Measurements from ENCODE around the gene CACFD1.

Gene CACFD1

DNA sequence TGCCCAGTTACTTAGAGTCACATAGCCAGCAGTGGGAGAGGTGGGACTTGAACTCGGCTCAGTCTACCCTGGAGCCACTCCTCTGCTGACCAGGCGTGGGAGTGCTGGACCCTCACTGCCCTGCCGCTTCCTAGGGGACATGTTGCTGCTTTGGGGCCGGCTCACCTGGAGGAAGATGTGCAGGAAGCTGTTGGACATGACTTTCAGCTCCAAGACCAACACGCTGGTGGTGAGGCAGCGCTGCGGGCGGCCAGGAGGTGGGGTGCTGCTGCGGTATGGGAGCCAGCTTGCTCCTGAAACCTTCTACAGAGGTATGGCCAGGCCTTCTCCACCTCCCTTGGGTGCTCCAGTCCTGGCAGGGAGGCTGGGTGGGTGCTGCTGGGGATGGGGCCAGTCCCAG, 3.4 kb upstream of the CACFD1 start:
- no peaks in the 10 kb centered on the region for H3K36me3 ChIP-seq (ENCODE audit: control insufficient read depth, insufficient read depth, low read length)
- H2AFZ ChIP-seq, result no peak overlapping the region
- TF ChIP-seq, protein P1, sequence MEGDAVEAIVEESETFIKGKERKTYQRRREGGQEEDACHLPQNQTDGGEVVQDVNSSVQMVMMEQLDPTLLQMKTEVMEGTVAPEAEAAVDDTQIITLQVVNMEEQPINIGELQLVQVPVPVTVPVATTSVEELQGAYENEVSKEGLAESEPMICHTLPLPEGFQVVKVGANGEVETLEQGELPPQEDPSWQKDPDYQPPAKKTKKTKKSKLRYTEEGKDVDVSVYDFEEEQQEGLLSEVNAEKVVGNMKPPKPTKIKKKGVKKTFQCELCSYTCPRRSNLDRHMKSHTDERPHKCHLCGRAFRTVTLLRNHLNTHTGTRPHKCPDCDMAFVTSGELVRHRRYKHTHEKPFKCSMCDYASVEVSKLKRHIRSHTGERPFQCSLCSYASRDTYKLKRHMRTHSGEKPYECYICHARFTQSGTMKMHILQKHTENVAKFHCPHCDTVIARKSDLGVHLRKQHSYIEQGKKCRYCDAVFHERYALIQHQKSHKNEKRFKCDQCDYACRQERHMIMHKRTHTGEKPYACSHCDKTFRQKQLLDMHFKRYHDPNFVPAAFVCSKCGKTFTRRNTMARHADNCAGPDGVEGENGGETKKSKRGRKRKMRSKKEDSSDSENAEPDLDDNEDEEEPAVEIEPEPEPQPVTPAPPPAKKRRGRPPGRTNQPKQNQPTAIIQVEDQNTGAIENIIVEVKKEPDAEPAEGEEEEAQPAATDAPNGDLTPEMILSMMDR (IDR thresholded peaks at IDR 0.05), result no peak
- no peaks in the 10 kb centered on the region for H3K27me3 ChIP-seq (ENCODE audit: control insufficient read depth, insufficient read depth, low read length)
- no peaks in the 10 kb centered on the region for H3K9me3 ChIP-seq (ENCODE audit: control insufficient read depth, low read length)
- no peak overlapping the region for H3K4me2 ChIP-seq (ENCODE audit: low read length)
- no peak overlapping the region for H3K4me3 ChIP-seq (ENCODE audit: low read depth, low read length)
- peaks cover 4% of the 10 kb centered on the region for H3K4me1 ChIP-seq
- no peak overlapping the region for H3K9ac ChIP-seq
- H3K79me2 ChIP-seq, result no peaks in the 10 kb centered on the region
- H3K27ac ChIP-seq, result no peak overlapping the region

DNA sequence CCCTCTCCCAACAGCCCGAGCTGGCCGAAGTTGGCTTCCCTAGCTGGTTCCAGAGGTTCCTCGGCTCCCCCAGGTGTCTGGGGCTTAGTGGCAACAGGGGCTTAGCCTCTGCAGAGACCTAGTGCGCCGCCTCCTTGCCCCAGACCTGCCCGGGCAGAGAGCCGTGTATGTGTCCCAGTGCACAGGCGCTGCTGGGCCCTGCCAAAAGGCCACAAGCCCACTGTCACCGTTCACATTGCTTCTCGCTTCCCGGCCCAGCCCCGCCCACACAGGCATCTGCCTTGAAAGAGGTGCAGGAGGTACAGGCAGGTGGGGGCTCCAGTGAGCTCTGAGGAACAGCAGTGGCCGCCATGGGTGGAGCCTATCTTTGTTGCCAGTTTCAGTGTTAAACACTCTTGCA, 2.5 kb upstream of the CACFD1 start:
- Histone ChIP-seq H3K4me3 (ENCODE audit: low read depth, low read length) (no peak overlapping the region), H3K9me3 (ENCODE audit: control insufficient read depth, low read length) (no peaks in the 10 kb centered on the region), H3K27me3 (ENCODE audit: control insufficient read depth, insufficient read depth, low read length) (no peaks in the 10 kb centered on the region), H3K4me2 (ENCODE audit: low read length) (no peak overlapping the region), H3K36me3 (ENCODE audit: control insufficient read depth, insufficient read depth, low read length) (no peaks in the 10 kb centered on the region), H3K27ac (no peak overlapping the region), H3K4me1 (peaks cover 8% of the 10 kb centered on the region), H2AFZ (no peak overlapping the region), H3K79me2 (no peaks in the 10 kb centered on the region), H3K9ac (no peak overlapping the region)
- TF ChIP-seq, protein P1 (IDR thresholded peaks at IDR 0.05), result no peak

DNA sequence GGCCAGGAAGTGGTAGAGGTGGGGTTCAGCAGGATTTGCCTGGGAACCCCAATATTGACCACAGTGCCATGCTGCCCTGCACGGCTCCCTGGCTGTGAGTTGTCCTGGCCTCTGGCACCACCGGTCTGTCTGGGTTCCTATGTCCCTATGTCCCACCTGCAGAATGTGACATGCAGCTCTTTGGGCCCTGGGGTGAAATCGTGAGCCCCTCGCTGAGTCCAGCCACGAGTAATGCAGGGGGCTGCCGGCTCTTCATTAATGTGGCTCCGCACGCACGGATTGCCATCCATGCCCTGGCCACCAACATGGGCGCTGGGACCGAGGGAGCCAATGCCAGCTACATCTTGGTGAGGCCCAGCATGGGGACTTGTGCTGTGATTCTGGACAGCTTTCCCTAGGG, 2.0 kb upstream of the CACFD1 start:
- H3K9ac ChIP-seq, result no peak overlapping the region
- no peak overlapping the region for H3K4me3 ChIP-seq (ENCODE audit: low read depth, low read length)
- H2AFZ ChIP-seq, result no peak overlapping the region
- H3K36me3 ChIP-seq (ENCODE audit: control insufficient read depth, insufficient read depth, low read length), result no peaks in the 10 kb centered on the region
- H3K27me3 ChIP-seq (ENCODE audit: control insufficient read depth, insufficient read depth, low read length), result no peaks in the 10 kb centered on the region
- H3K9me3 ChIP-seq (ENCODE audit: control insufficient read depth, low read length), result no peaks in the 10 kb centered on the region
- H3K79me2 ChIP-seq, result no peaks in the 10 kb centered on the region
- TF ChIP-seq, protein P1 (IDR thresholded peaks at IDR 0.05), result no peak
- no peak overlapping the region for H3K27ac ChIP-seq
- no peak overlapping the region for H3K4me2 ChIP-seq (ENCODE audit: low read length)
- H3K4me1 ChIP-seq, result peaks cover 12% of the 10 kb centered on the region

DNA sequence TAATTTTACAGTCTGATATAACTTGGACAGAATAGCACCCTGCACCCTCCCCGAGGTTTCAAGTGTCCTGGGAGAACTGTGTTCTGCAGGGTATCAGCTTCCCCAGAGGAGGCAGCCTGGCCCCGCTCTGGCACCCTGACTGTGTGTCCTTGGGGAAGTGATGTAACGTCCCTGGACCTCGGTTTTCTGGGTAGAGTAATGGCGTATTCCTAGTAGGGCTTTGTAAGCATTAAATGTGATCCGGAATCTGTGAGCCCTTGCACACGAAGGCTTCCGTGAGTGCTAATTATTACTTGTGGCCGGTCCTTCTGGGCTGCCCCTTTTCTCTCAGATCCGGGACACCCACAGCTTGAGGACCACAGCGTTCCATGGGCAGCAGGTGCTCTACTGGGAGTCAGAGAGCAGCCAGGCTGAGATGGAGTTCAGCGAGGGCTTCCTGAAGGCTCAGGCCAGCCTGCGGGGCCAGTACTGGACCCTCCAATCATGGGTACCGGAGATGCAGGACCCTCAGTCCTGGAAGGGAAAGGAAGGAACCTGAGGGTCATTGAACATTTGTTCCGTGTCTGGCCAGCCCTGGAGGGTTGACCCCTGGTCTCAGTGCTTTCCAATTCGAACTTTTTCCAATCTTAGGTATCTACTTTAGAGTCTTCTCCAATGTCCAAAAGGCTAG, 1.0 kb upstream of the CACFD1 start:
- Histone ChIP-seq H3K4me3 (ENCODE audit: low read depth, low read length) (peak overlapping the region; percentile 90), H3K27ac (peak overlapping the region; percentile 93), H3K36me3 (ENCODE audit: control insufficient read depth, insufficient read depth, low read length) (no peaks in the 10 kb centered on the region), H3K4me1 (peaks cover 19% of the 10 kb centered on the region), H3K9me3 (ENCODE audit: control insufficient read depth, low read length) (no peaks in the 10 kb centered on the region), H3K79me2 (no peaks in the 10 kb centered on the region), H3K9ac (no peak overlapping the region), H3K4me2 (ENCODE audit: low read length) (peak overlapping the region; percentile 94), H3K27me3 (ENCODE audit: control insufficient read depth, insufficient read depth, low read length) (no peaks in the 10 kb centered on the region), H2AFZ (peak overlapping the region; percentile 62)
- TF ChIP-seq, protein P1 (IDR thresholded peaks at IDR 0.05), result no peak

All from parathyroid adenoma (tissue), 2 donors.